ENCODE measurements around the gene DNAH11.

DNA sequence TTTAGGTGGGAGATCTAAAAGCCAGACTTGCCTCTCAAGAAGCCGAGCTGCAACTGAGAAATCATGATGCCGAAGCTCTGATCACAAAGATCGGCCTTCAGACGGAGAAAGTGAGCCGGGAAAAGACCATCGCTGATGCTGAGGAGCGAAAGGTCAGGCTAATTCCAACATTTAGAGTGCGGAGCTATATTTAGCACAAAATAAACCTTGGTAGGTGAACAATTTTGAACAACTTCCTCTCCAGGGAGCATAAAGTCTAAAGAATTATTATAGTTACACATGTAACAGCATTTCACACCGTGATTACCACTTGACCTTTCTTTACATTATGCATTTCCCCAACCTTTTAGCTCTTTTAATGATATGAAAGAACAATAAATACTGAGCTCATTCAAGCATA lies 236.1 kb downstream of the DNAH11 start:
- TF ChIP-seq POLR2A (IDR thresholded peaks at IDR 0.05) = no peak
- TF ChIP-seq, protein P1, sequence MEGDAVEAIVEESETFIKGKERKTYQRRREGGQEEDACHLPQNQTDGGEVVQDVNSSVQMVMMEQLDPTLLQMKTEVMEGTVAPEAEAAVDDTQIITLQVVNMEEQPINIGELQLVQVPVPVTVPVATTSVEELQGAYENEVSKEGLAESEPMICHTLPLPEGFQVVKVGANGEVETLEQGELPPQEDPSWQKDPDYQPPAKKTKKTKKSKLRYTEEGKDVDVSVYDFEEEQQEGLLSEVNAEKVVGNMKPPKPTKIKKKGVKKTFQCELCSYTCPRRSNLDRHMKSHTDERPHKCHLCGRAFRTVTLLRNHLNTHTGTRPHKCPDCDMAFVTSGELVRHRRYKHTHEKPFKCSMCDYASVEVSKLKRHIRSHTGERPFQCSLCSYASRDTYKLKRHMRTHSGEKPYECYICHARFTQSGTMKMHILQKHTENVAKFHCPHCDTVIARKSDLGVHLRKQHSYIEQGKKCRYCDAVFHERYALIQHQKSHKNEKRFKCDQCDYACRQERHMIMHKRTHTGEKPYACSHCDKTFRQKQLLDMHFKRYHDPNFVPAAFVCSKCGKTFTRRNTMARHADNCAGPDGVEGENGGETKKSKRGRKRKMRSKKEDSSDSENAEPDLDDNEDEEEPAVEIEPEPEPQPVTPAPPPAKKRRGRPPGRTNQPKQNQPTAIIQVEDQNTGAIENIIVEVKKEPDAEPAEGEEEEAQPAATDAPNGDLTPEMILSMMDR (IDR thresholded peaks at IDR 0.05) = no peak
